ENCODE results near the gene NFATC2. TPM values are rescaled to one million over a fixed set of nuclear protein-coding genes. Genes with fewer than 3 reads are reported as not detected.
A peak's percentile ranks its signal among the peaks of the same experiment; 100 is the strongest.

Gene NFATC2
- total RNA-seq, 2 donors from 2014 or later = 29.4 to 41.1 TPM

DNA sequence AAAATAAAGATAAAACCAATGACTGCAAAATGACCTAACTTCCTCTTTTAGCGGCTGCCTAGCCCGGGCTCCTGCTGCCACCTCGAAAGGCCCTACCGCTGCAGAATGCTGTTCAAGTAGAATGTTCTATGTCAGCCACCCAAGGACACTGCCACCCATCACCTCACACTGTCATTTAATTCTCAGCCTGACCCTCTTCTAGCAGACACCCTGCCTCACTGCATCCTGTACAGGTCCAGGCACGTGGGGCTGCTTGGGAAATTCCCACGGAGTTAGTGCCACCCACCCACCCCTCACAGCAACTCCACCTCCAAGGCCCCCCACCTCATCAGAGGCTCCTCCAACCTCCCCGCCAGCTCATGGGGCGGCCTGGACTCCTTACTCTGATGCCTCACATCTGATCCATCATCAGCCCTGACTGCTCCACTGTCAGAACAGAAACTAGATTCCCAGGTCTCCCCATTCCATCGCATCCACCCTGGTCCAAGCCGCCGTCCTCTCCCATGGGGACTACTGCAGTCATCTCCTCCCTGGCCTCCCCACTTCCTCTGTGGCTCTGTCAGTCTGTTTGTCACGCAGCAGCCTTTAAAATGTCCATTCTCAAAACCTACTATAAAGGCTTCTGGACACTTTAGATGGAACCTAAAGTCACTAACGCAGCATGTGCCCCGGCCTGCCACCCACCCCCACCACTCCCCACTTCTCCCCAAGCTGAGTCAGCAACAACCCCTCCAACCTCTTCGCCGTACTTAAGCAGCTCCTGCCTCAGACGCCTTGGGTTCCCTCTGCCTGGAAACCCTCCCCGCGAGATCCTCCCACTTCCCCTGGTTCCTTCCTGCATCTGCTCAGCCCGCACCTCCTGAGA is 17.0 kb downstream of the NFATC2 start:
- Mint-ChIP-seq H3K4me3 (peak overlapping the region; percentile 88), H3K36me3 (ENCODE audit: low read depth) (peaks cover 75% of the 10 kb centered on the region), H3K27ac (peak overlapping the region; percentile 99), H3K9me3 (no peaks in the 10 kb centered on the region), H3K27me3 (no peaks in the 10 kb centered on the region), H3K4me1 (peaks cover 59% of the 10 kb centered on the region)
- ATAC-seq (replicated peaks) = peak; percentile 5

DNA sequence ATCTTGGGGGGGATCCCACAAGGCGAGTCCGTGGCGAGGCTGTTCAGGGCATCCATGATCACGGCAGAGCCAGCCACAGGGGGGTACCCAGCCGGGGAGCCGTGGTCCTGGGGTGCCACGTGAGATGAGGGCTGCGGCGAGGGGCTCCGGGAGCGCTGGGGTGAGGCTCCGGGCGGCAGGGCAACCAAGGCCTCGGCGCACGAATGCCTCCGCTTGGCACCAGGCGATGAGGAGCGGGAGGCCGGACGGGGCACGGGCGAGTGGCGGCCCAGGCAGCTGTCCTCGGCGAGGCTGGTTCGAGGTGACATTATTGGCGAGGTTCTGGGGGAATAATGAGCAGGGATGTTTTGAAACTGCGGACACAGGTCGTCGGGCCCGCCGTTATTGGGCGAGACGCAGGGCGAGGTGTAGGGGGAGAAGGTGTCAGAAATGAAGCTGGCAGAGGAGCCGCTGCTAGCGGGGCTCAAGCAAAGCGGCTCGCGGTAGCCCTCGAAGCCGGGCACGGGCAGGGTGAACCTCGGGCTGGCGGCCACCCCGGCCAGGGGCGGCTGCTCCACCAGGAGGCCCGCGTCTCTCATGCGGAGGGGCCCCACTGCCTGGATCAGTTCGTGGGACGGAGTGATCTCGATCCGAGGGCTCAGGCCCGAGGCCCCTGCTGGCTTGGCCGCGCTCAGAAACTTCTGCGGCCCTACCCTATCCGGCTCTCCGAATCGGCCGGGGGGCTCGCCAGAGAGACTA is 19.1 kb downstream of the NFATC2 start:
- no peaks in the 10 kb centered on the region for H3K9me3 Mint-ChIP-seq
- H3K4me1 Mint-ChIP-seq = peaks cover 48% of the 10 kb centered on the region
- H3K4me3 Mint-ChIP-seq = no peak overlapping the region
- ATAC-seq (replicated peaks) = no peak
- peaks cover 77% of the 10 kb centered on the region for H3K36me3 Mint-ChIP-seq (ENCODE audit: low read depth)
- H3K27ac Mint-ChIP-seq = no peak overlapping the region
- no peaks in the 10 kb centered on the region for H3K27me3 Mint-ChIP-seq

DNA sequence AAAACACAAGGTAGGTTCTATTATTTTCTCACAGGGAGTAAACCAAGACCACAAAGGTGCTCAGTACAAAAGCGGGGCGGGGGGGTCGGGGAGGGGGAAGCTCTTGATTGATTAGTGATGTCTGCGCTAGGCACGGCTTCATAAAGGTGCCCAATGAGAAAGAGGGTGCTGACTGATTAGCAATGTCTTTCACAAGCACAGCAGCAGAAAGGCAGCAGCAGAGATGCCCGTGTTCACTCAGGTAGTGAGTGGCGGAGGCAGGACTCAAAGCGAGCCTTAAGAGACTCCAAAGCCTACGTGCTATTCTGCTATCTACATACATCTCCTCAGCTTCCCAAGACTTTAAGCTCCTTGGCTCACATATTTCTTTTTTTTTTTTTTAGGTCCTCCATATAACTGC is 20.3 kb downstream of the NFATC2 start:
- Mint-ChIP-seq H3K36me3 (ENCODE audit: low read depth) (peaks cover 82% of the 10 kb centered on the region), H3K4me1 (peaks cover 42% of the 10 kb centered on the region), H3K27me3 (no peaks in the 10 kb centered on the region), H3K9me3 (no peaks in the 10 kb centered on the region), H3K4me3 (peak overlapping the region; percentile 22), H3K27ac (peak overlapping the region; percentile 17)
- no peak for ATAC-seq (replicated peaks)

DNA sequence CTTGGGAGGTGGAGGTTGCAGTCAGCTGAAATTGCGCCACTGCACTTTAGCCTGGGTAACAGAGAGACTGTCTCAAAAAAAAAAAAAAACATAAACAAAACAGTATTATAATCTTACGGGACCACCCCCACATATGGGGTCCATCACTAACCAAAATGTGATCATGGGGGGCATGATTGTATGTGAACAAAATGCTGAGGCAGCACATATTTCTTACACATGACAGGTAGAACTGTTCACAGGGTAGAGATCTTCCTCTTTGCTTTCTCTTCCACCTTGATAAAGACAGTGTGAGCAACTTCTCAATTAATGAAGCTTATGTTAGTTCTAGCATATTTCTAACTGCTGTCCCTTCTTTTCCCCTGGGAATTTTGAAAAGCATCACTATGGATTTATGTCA is 24.7 kb downstream of the NFATC2 start:
- Mint-ChIP-seq H3K4me1 (peaks cover 43% of the 10 kb centered on the region), H3K27ac (no peak overlapping the region), H3K36me3 (ENCODE audit: low read depth) (peaks cover 100% of the 10 kb centered on the region), H3K9me3 (no peaks in the 10 kb centered on the region), H3K4me3 (no peak overlapping the region), H3K27me3 (no peaks in the 10 kb centered on the region)
- no peak for ATAC-seq (replicated peaks)

DNA sequence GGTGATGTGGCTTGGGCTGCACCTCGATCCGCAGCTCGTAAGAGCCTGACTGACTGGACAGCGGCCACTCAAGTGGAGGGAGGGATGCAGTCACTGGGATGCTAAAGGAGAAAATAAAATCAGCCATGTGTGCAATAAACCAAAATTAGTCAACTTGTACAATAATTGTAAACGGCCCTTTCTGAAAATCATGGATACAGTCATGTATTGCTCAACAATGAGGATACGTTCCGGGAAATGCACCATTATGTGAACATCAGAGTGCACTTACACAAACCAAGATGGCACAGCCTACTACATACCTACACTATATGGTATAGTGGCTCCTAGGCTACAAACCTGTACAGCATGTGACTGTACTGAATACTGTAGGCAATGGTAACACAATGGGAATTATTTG is 25.7 kb downstream of the NFATC2 start:
- Mint-ChIP-seq H3K27ac (peak overlapping the region; percentile 24), H3K9me3 (no peaks in the 10 kb centered on the region), H3K36me3 (ENCODE audit: low read depth) (peaks cover 100% of the 10 kb centered on the region), H3K27me3 (no peaks in the 10 kb centered on the region), H3K4me3 (no peak overlapping the region), H3K4me1 (peaks cover 46% of the 10 kb centered on the region)
- no peak for ATAC-seq (replicated peaks)

DNA sequence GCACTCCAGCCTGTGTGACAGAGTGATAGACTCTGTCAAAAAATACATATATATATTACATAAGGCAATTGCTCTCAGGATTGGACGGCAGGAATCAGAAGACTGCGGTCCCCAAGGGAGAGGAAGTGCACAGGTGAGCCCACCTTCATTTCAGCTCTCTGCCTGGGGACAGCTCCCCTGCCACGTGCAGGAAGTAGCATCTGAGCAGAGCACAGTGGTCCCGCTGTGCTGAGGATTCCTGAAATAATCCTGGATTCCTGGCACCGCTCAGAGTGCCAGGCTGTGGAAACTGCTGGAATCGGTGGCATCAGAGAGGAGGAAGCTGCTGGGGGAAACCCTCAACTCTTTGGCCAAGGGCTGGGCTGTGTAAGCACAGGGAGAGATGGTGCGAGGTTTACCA is 27.7 kb downstream of the NFATC2 start:
- Mint-ChIP-seq H3K4me3 (no peak overlapping the region), H3K27me3 (no peaks in the 10 kb centered on the region), H3K36me3 (ENCODE audit: low read depth) (peaks cover 100% of the 10 kb centered on the region), H3K9me3 (no peaks in the 10 kb centered on the region), H3K27ac (peak overlapping the region; percentile 59), H3K4me1 (peaks cover 51% of the 10 kb centered on the region)
- ATAC-seq (replicated peaks) = no peak

DNA sequence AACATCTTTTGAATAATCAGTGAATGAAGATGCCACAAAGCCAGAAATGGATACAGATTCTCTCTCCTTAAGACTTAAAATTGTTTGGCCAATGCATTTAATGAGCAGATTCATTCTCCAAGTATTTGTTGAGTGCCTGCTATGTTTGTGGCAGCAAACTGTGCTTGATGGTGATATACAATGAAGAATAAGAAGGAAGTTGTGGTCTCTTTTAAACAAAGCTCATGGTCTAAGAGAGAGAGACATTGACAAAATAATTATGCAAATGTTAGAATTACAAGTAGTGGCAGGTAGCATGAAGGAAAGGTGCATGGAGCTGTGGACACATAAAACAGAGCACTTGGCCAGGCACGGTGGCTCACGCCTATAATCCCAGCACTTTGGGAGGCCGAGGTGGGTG is 28.3 kb downstream of the NFATC2 start:
- Mint-ChIP-seq H3K4me3 (peak overlapping the region; percentile 56), H3K36me3 (ENCODE audit: low read depth) (peaks cover 100% of the 10 kb centered on the region), H3K4me1 (peaks cover 55% of the 10 kb centered on the region), H3K9me3 (no peaks in the 10 kb centered on the region), H3K27me3 (no peaks in the 10 kb centered on the region), H3K27ac (peak overlapping the region; percentile 29)
- ATAC-seq (replicated peaks) = no peak

DNA sequence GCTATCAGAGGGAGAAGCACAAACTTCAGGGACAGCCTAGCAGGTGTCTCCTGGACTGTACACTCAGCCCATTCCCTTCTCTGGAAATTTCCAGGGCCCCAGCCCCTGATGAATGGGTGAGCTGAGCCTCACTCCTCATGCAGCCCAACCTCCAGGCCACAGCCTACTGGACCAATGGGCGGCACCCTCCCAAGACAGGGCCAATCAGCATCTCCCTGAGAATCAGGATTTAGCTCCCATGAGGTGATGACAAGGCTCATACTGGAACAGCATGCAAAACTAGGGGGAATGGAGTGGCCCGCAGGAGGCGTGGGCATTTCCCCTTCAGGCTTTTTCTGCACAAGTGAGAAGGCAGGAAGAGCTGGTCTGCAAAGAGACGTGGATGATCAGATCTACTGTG is 29.0 kb downstream of the NFATC2 start:
- Mint-ChIP-seq H3K36me3 (ENCODE audit: low read depth) (peaks cover 100% of the 10 kb centered on the region), H3K27ac (no peak overlapping the region), H3K27me3 (no peaks in the 10 kb centered on the region), H3K4me1 (peaks cover 60% of the 10 kb centered on the region), H3K4me3 (peak overlapping the region; percentile 56), H3K9me3 (no peaks in the 10 kb centered on the region)
- no peak for ATAC-seq (replicated peaks)

DNA sequence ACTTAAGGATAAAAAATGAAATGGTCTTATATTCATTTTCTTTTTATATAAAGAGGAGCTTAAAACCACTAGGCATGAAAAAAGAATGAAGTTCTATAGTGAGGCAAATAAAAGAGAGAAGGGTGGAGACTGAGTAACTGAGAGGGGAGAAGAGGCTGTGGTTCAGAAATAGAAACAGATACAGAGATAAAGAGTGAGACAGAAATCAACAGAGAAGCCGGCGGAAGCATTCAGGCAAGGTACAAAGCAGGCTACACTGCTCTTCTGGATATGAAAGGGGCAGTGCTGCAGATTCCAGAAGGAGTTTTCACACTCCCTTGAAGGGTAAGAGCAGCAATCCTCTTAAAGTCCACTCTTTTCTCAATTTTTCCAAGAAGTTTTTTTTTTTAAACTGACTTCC is 29.9 kb downstream of the NFATC2 start:
- H3K27ac Mint-ChIP-seq = peak overlapping the region; percentile 78
- H3K4me1 Mint-ChIP-seq = peaks cover 60% of the 10 kb centered on the region
- peaks cover 100% of the 10 kb centered on the region for H3K36me3 Mint-ChIP-seq (ENCODE audit: low read depth)
- peak; percentile 94 for ATAC-seq (replicated peaks)
- H3K27me3 Mint-ChIP-seq = no peaks in the 10 kb centered on the region
- H3K9me3 Mint-ChIP-seq = no peaks in the 10 kb centered on the region
- H3K4me3 Mint-ChIP-seq = peak overlapping the region; percentile 56

DNA sequence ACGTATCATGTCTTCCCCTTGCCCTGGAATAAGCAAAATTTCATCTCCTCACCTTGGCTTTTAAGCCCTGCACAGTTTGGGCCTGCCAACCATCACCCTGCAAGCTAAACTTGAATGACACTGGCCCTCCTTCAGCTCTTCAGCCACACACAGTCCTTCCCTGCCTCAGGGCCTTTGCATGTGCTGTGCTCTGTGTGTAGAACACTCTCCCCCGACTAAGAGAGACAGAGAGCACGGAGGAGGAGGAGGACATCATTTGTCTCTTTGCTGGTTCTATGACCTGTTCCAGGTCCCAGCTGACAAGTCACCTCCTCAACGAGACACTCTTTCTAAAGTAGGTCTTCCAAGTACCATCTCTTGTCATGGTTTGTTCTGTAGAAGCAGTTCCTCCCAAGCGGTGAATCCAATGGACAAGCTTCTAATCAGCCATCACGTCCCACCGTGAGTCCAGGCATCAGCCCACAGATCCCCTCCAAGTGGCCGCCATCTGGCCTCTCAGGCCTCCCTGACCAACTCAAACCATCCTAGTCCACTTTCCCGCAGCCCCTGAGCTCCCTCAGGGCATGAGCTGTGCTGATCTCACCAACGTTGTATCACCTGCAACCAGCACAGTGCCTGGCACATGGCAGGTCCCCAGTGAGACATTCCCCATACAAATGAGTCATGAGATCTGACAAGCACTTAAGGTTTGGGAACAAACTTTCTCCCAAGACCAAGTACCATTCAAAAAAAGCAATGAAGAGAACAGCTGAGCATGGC is 30.5 kb downstream of the NFATC2 start:
- peak overlapping the region; percentile 56 for H3K4me3 Mint-ChIP-seq
- no peaks in the 10 kb centered on the region for H3K9me3 Mint-ChIP-seq
- ATAC-seq (replicated peaks) = peak; percentile 95
- H3K27me3 Mint-ChIP-seq = no peaks in the 10 kb centered on the region
- peak overlapping the region; percentile 78 for H3K27ac Mint-ChIP-seq
- peaks cover 66% of the 10 kb centered on the region for H3K4me1 Mint-ChIP-seq
- peaks cover 100% of the 10 kb centered on the region for H3K36me3 Mint-ChIP-seq (ENCODE audit: low read depth)

DNA sequence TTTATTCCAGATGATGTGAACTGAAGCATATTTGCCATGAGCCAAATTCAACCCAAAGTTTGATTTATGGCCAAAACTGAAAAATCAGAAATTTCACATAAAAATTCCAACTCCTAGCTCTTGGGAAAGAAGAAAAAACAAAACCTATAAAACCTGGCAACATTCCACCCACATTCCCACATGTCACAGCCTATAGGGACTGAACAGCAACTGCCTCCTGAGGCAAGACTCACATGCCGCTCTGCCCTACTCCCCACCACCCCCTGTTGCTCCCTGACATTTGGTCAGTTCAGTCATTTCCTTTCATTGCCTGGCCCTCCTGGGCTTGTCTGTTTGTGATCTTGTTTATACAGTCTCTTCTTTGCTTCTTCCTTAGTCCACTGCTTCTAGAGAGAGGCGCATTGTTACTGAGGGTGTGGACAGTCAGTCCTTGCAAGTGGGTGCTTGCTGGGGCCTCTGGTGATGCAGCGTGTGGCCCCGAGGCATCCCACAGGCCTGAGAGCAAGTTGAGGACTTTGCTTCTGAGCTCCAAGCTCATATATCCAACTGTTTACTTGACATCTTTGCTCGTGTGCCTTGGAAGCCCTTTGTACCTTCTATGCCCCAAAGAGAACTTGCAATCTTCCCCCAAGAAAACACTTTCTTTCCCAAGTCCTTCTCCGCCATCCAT is 31.4 kb downstream of the NFATC2 start:
- no peak for ATAC-seq (replicated peaks)
- Mint-ChIP-seq H3K27me3 (no peaks in the 10 kb centered on the region), H3K9me3 (no peaks in the 10 kb centered on the region), H3K27ac (peak overlapping the region; percentile 35), H3K4me3 (peak overlapping the region; percentile 56), H3K36me3 (ENCODE audit: low read depth) (peaks cover 100% of the 10 kb centered on the region), H3K4me1 (peaks cover 59% of the 10 kb centered on the region)

DNA sequence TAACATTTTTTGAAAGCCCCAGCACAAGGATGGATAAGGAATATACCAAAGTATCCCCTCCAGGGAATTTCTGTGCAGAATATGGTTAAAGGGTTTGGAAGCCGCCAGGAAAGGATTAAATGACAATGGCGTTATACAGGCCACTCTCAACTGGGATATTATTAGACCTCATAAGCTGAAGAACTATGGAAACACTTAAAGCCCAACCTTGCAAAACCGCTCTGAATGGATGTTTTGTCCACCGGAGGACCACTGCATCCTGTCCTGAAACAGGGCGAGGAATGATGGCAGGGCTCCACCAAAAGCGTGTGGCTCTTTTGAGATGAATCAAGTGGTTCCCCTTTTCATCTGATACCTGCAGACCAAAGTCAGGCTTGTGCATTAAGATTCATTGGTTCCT is 32.4 kb downstream of the NFATC2 start:
- Mint-ChIP-seq H3K27ac (no peak overlapping the region), H3K9me3 (no peaks in the 10 kb centered on the region), H3K4me3 (no peak overlapping the region), H3K27me3 (no peaks in the 10 kb centered on the region), H3K36me3 (ENCODE audit: low read depth) (peaks cover 100% of the 10 kb centered on the region), H3K4me1 (peaks cover 55% of the 10 kb centered on the region)
- ATAC-seq (replicated peaks) = no peak

DNA sequence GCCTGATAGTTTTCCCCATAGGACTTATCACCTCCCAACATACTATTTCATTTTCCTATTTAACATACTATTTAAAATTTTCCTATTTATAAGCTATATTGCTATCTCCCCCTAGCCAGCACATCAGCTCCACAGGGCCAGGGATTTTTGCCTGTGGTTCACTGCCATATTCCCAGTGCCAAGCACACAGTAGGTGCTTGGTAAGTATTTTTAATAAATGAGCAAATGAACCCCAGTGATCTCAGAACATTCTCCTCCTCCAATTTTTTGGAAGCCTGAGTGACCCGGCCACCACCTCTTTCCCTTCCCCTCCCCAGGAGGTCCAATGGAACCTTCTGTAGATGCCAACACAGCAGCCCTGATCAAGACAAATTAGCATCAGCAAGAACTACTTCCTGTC is 33.3 kb downstream of the NFATC2 start:
- peaks cover 99% of the 10 kb centered on the region for H3K36me3 Mint-ChIP-seq (ENCODE audit: low read depth)
- no peak for ATAC-seq (replicated peaks)
- H3K4me3 Mint-ChIP-seq = no peak overlapping the region
- H3K27ac Mint-ChIP-seq = peak overlapping the region; percentile 86
- no peaks in the 10 kb centered on the region for H3K9me3 Mint-ChIP-seq
- H3K27me3 Mint-ChIP-seq = no peaks in the 10 kb centered on the region
- peaks cover 52% of the 10 kb centered on the region for H3K4me1 Mint-ChIP-seq

DNA sequence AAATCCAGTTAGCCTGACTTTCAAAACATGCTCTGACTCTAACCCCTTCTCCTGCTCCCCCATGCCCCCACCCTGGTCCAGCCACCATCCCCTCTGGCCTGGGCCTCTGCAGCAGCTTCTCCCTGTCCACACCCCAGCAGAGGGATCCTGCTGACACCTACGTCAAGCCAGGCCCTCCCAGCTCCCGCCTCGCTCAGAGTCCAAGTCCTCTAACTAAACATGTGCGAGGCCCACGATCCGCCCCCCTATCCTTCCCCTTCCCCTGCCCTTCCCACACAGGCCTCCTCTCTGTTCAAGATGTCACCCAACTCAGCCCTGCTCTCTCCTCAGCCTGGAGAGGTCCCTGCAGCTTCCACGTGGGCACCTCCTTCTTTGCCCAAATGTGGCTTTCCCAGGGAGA is 33.7 kb downstream of the NFATC2 start:
- no peak for ATAC-seq (replicated peaks)

More for the DNA sequence above, 33.7 kb downstream of the NFATC2 start:
- Mint-ChIP-seq H3K4me1 (peaks cover 49% of the 10 kb centered on the region), H3K4me3 (no peak overlapping the region), H3K27me3 (no peaks in the 10 kb centered on the region), H3K27ac (peak overlapping the region; percentile 86), H3K9me3 (no peaks in the 10 kb centered on the region), H3K36me3 (ENCODE audit: low read depth) (peaks cover 97% of the 10 kb centered on the region)

All from activated T-helper 17 cell treated with anti-CD3 and anti-CD28 coated beads, Interleukin-2, amount 50 U/mL, for 72 hours (primary cell).